Karpas-422 (cell line): ENCODE data around the gene EAF1. TPM values are rescaled to one million over a fixed set of nuclear protein-coding genes. Genes with fewer than 3 reads are reported as not detected.

Source experiments
- DNase-seq: peaks from one replicate; pipeline ENCODE4 v3.0.0-alpha.2; 2015
- H2AFZ ChIP-seq: fragments of 200-600 bp; sonication (generic); 2 replicates; pipeline ENCODE4 v1.6.1; 2014; ENCODE audit warnings: antibody characterized with exemption, low read length, mixed read lengths
- H3K27ac ChIP-seq: fragments of 200-600 bp; sonication (generic); 2 replicates; pipeline ENCODE4 v1.5.1; 2014; ENCODE audit warnings: mild to moderate bottlenecking, low read length, moderate library complexity
- H3K27me3 ChIP-seq: fragments of 200-600 bp; sonication (generic); 2 replicates; pipeline ENCODE4 v1.6.1; 2014; ENCODE audit warnings: low read length, mixed read lengths
- H3K36me3 ChIP-seq: fragments of 200-600 bp; sonication (generic); 2 replicates; pipeline ENCODE4 v1.6.1; 2014; ENCODE audit warnings: low read length, mixed read lengths; ENCODE audit not compliant: insufficient read depth
- H3K4me1 ChIP-seq: fragments of 200-600 bp; sonication (generic); 2 replicates; pipeline ENCODE4 v1.6.1; 2014; ENCODE audit warnings: mild to moderate bottlenecking, low read length, mixed read lengths
- H3K4me2 ChIP-seq: fragments of 200-600 bp; sonication (generic); 2 replicates; pipeline ENCODE4 v1.6.1; 2014; ENCODE audit warnings: low read length, low read depth, mild to moderate bottlenecking; ENCODE audit not compliant: poor library complexity, severe bottlenecking
- H3K4me3 ChIP-seq: fragments of 200-600 bp; sonication (generic); 2 replicates; pipeline ENCODE4 v1.5.1; 2014; ENCODE audit warnings: mild to moderate bottlenecking, antibody characterized with exemption, low read length, mixed read lengths
- H3K79me2 ChIP-seq: fragments of 200-600 bp; sonication (generic); 2 replicates; pipeline ENCODE4 v1.6.1; 2014; ENCODE audit warnings: mild to moderate bottlenecking, low read length, mixed read lengths
- H3K9ac ChIP-seq: fragments of 200-600 bp; sonication (generic); 2 replicates; pipeline ENCODE4 v1.6.0; 2014; ENCODE audit warnings: low read length
- H3K9me2 ChIP-seq: fragments of 200-600 bp; sonication (generic), shearing (Covaris generic); replicated peaks from 2 replicates; pipeline ENCODE4 v1.6.0; 2014; ENCODE audit warnings: mild to moderate bottlenecking, low read length, moderate library complexity; ENCODE audit not compliant: insufficient read depth
- H3K9me3 ChIP-seq: fragments of 300-700, 200-600 bp; sonication (generic); 2 replicates; pipeline ENCODE4 v1.6.1; 2014; ENCODE audit warnings: low read length, mixed read lengths
- H4K20me1 ChIP-seq: fragments of 200-600 bp; sonication (generic); 2 replicates; pipeline ENCODE4 v1.6.1; 2014; ENCODE audit warnings: mild to moderate bottlenecking, antibody characterized with exemption, low read length, low read depth; ENCODE audit not compliant: insufficient read depth
- total RNA-seq: library from RNA; depleted of rRNA; stranded (reverse); fragments of >200 nt; shearing (Covaris generic); gene quantifications from 2 replicates; pipeline ENCODE4 v1.2.3, GENCODE V29; 2014; ENCODE audit warnings: low replicate concordance

The EAF1 gene
- total RNA-seq, 1 experiment from 2014 or later: 29.2 TPM

DNA sequence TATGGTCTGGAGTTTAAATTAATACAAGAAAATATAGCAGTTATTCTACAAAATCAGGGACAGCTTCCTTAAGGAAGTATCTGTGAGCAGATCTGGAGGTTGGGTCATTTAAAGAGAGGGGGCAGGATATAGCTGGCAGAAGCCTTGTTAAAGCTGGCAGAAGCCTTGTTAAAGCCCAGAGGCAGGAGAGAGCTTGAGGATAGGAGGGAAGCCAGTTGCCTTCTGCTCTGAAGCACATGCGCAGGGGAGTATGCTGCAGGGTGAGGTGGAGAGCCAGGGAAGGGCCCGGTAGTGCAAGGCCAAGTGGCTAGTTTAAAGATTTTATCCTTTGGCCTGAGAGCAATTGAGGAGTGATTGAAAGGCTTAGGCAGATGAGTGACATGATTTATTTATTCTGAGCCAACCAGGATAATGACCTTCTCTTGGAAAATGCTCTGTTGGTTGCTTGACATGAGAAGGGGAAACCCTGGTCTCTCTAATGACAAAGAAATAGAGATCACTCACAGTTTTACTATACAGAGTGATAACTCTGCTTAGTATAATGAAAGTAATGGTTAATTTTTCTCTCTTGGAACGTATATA lies 3.9 kb downstream of the EAF1 start:
- H3K9me2 ChIP-seq: no peaks in the 10 kb centered on the region; the same call in 1 of the 2 replicates
- H3K36me3 ChIP-seq: peaks cover 43% of the 10 kb centered on the region; the same call in 1 of the 2 replicates
- H3K27me3 ChIP-seq: no peaks in the 10 kb centered on the region
- H3K9ac ChIP-seq: no peak overlapping the region
- H3K4me3 ChIP-seq: no peak overlapping the region
- H3K79me2 ChIP-seq: peaks cover 67% of the 10 kb centered on the region
- peaks cover 21% of the 10 kb centered on the region for H3K4me1 ChIP-seq
- DNase-seq: no peak
- peaks cover 12% of the 10 kb centered on the region for H4K20me1 ChIP-seq
- H3K4me2 ChIP-seq: no peak overlapping the region
- H3K27ac ChIP-seq: no peak overlapping the region
- no peaks in the 10 kb centered on the region for H3K9me3 ChIP-seq
- no peak overlapping the region for H2AFZ ChIP-seq

DNA sequence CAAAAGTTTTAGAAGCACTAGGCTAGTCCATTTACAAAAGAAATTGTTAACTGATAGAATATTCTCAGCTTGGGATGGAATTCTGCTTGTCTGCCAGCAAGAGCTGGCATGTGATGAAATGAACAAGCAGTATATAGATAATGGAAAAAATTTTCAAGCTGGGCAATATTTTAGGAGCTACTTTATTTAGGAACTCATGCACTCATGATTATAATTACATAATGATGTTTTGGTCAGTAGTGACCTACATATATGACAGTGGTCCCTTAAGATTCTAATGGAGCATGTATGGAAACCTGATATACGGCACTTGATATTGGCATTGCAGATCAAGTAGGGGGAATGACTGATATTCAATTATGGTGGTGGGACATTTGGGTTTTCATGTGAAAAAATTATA lies 6.1 kb downstream of the EAF1 start:
- H3K27ac ChIP-seq: no peak overlapping the region
- H3K4me3 ChIP-seq: no peak overlapping the region
- H3K4me1 ChIP-seq: peaks cover 15% of the 10 kb centered on the region
- H3K4me2 ChIP-seq: no peak overlapping the region
- H3K9ac ChIP-seq: no peak overlapping the region
- peaks cover 46% of the 10 kb centered on the region for H3K79me2 ChIP-seq
- H3K36me3 ChIP-seq: peaks cover 55% of the 10 kb centered on the region; the same call in 1 of the 2 replicates
- DNase-seq: no peak
- H4K20me1 ChIP-seq: peaks cover 8% of the 10 kb centered on the region
- no peaks in the 10 kb centered on the region for H3K27me3 ChIP-seq
- no peaks in the 10 kb centered on the region for H3K9me2 ChIP-seq
- no peaks in the 10 kb centered on the region for H3K9me3 ChIP-seq
- H2AFZ ChIP-seq: no peak overlapping the region

DNA sequence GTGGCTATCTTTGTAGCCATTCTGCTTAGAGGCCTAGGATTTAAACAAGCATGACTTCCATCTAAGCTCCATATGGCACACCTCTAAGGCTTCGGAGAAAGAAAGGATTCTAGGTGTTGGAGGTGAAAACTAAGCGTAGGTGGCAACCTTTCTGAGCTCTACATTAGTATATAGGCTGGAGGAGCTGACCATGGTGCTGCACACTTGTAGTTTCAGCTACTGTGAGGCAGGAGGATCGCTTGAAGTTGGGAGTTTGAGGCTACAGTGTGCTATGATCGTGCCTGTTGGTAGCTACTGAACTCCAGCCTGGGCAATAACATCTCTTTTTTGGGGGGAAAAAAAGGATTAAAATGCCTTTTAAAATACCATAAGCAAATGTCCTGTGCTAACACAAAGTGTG lies 7.4 kb downstream of the EAF1 start:
- no peak overlapping the region for H2AFZ ChIP-seq
- H3K4me3 ChIP-seq: no peak overlapping the region
- H3K9ac ChIP-seq: no peak overlapping the region
- H3K27ac ChIP-seq: no peak overlapping the region
- H4K20me1 ChIP-seq: no peaks in the 10 kb centered on the region
- no peak overlapping the region for H3K4me2 ChIP-seq
- no peak for DNase-seq
- H3K4me1 ChIP-seq: peaks cover 3% of the 10 kb centered on the region; the same call in 1 of the 2 replicates
- no peaks in the 10 kb centered on the region for H3K9me3 ChIP-seq
- no peaks in the 10 kb centered on the region for H3K9me2 ChIP-seq
- H3K36me3 ChIP-seq: peaks cover 65% of the 10 kb centered on the region; the same call in 1 of the 2 replicates
- H3K27me3 ChIP-seq: no peaks in the 10 kb centered on the region
- peaks cover 33% of the 10 kb centered on the region for H3K79me2 ChIP-seq

DNA sequence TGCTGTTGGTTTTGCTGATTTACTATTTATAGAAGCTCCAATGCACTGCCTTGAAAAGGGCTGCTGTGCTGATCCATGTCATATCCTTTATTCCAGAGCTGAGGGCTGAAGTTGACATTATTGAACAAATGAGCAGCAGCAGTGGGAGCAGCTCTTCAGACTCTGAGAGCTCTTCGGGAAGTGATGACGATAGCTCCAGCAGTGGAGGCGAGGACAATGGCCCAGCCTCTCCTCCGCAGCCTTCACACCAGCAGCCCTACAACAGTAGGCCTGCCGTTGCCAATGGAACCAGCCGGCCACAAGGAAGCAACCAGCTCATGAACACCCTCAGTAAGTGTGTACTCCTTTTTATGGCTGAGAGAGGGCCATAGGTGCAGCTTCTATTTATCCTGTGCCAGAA lies 8.8 kb downstream of the EAF1 start:
- Histone ChIP-seq H3K27me3 (no peaks in the 10 kb centered on the region), H3K4me2 (no peak overlapping the region), H3K9me2 (no peaks in the 10 kb centered on the region), H2AFZ (no peak overlapping the region), H3K27ac (no peak overlapping the region), H3K36me3 (peaks cover 73% of the 10 kb centered on the region), H3K79me2 (peaks cover 18% of the 10 kb centered on the region), H3K4me1 (no peaks in the 10 kb centered on the region), H3K9me3 (no peaks in the 10 kb centered on the region), H3K4me3 (no peak overlapping the region), H3K9ac (no peak overlapping the region), H4K20me1 (no peaks in the 10 kb centered on the region)
- DNase-seq: no peak

DNA sequence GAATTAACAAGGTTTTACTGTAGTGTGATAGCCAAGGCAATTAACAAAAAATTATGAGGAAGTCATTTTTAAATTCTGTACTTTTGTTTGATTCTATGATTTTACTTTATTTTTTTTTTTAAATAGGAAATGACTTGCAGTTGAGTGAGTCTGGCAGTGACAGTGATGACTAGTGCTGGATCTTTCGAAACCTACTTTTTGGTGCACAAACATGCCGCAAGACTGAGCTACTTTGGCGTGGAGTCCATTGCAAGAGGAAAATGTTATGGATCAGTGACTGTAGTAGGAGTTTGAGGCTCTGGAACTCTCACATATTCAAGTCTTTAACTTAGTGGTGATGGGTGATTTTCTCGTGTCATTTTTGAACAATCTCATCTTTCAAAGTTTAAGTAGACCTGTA lies 11.6 kb downstream of the EAF1 start:
- Histone ChIP-seq H4K20me1 (no peaks in the 10 kb centered on the region), H3K9me3 (no peaks in the 10 kb centered on the region), H3K4me3 (no peak overlapping the region), H3K4me1 (no peaks in the 10 kb centered on the region), H3K9ac (no peak overlapping the region), H2AFZ (no peak overlapping the region), H3K9me2 (no peaks in the 10 kb centered on the region), H3K27ac (no peak overlapping the region), H3K4me2 (no peak overlapping the region), H3K79me2 (no peaks in the 10 kb centered on the region), H3K27me3 (no peaks in the 10 kb centered on the region), H3K36me3 (peaks cover 57% of the 10 kb centered on the region)
- no peak for DNase-seq

DNA sequence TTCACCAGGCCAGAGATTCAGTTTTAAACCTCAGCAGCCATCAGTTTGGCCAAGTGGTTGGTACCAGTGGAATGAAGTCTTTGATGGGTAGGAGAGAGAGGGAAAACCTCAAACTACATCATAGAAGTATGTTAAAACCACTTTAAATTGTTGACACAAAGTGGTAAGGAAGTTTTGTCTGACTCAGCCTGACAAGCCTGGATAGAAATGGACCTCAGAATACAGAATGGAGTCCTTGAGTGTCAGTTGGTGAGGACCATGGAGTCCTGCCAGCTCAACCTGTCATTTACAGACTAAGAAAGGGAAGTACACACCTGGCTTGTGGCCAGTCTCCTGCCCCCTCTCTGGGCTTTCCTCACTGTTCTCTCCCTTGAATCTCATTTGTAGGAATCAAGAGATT lies 12.1 kb downstream of the EAF1 start:
- Histone ChIP-seq H3K9me3 (no peaks in the 10 kb centered on the region), H3K27ac (no peak overlapping the region), H4K20me1 (no peaks in the 10 kb centered on the region), H2AFZ (no peak overlapping the region), H3K9ac (no peak overlapping the region), H3K36me3 (peaks cover 55% of the 10 kb centered on the region), H3K27me3 (no peaks in the 10 kb centered on the region), H3K4me3 (no peak overlapping the region), H3K4me1 (no peaks in the 10 kb centered on the region), H3K79me2 (no peaks in the 10 kb centered on the region), H3K4me2 (no peak overlapping the region), H3K9me2 (no peaks in the 10 kb centered on the region)
- no peak for DNase-seq

DNA sequence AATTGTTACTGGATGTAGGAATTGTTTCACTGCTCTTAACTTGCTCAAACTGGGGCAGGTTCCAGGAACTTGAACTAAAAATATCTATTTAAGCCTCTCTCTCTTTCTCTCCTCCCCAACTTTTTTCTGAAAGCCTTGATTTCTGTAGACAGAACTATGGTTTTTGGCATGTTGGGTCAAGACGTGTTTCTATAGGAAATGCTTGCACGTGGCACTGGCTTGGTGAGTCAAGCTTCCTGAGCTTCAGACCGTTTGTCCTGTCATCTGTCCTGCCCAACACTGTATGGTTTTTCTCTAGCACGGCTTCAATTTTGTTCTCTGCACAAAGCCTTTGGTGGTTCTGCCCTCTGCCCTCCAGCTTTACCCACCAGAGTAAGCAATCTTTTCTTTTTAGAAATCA lies 13.5 kb downstream of the EAF1 start:
- Histone ChIP-seq H4K20me1 (no peaks in the 10 kb centered on the region), H3K9me2 (no peaks in the 10 kb centered on the region), H3K9me3 (no peaks in the 10 kb centered on the region), H3K36me3 (peaks cover 42% of the 10 kb centered on the region), H3K79me2 (no peaks in the 10 kb centered on the region), H3K4me1 (no peaks in the 10 kb centered on the region), H3K9ac (no peak overlapping the region), H3K4me3 (no peak overlapping the region), H3K27ac (no peak overlapping the region), H3K4me2 (no peak overlapping the region), H3K27me3 (no peaks in the 10 kb centered on the region), H2AFZ (no peak overlapping the region)
- no peak for DNase-seq

DNA sequence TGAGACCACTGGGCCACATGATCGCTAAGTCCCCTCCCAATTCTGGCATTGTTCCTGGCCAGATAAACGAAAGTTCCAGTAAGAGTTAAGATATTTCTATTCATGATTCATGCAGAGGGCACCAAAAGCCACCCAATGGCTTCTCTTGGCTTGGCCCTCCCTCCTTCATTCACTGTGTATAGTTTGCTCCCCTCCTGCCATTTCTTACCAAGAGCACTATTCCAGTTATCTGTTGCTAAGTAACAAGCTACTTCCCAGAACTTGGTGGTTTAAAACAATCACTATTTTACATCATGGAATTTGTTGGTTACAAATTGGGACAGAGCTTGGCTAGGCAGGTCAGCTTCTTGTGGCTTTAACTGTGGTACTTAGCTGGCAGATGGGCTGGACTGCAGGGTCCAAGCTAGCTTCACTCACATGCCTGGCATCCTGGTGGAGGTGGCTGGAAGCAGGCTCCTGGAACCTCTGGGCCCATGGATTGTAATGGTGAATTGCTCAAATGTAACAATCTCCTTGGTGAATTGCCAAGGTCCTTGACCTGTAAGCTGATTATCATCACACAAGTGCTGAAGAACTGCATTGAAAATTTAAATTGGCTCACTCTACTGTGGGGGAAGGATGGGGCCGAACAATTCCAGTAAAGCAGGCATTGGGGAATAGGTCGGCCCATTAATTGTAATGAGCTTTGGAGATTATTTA lies 16.6 kb downstream of the EAF1 start:
- Histone ChIP-seq H3K36me3 (peaks cover 21% of the 10 kb centered on the region), H3K4me1 (no peaks in the 10 kb centered on the region), H3K9me2 (no peaks in the 10 kb centered on the region), H3K79me2 (no peaks in the 10 kb centered on the region), H3K9me3 (no peaks in the 10 kb centered on the region), H3K27ac (no peak overlapping the region), H4K20me1 (no peaks in the 10 kb centered on the region), H3K27me3 (no peaks in the 10 kb centered on the region), H3K4me3 (no peak overlapping the region), H3K9ac (no peak overlapping the region), H2AFZ (no peak overlapping the region), H3K4me2 (no peak overlapping the region)
- DNase-seq: no peak
